K562 (cell line): Measurements from ENCODE around the gene MYL5. TPM values are rescaled to one million over a fixed set of nuclear protein-coding genes. Genes with fewer than 3 reads are reported as not detected.
"Not testable (repeated sequence)": the region's sequence is repeated elsewhere in the genome, so short reads cannot be mapped to it uniquely, and the experiment has no call there.

Source experiments
- ATAC-seq: fragments of 200-7000 bp; cut with Tn5 transposase; 3 replicates; pipeline ENCODE4 v1.9.1; 2020; ENCODE audit warnings: moderate library complexity
- BruUV-seq: library from RNA; stranded (reverse); fragments of 400-500 nt; replicated peaks from 2 replicates; lab custom pipeline; 2021; lab: Mats Ljungman, UMichigan
- CTCF ChIA-PET: fragments of 300-600 bp; formaldehyde crosslinking; extraction: SDS; loops from one replicate; lab custom pipeline; 2021; ENCODE audit warnings: low intra/inter-chr PET ratio; lab: Yijun Ruan, JAX
- POLR2A ChIA-PET: fragments of 300-600, 350-650 bp; sonication (Branson Sonifier 250); formaldehyde crosslinking; extraction: SDS; loops from one replicate; lab custom pipeline; 2021; ENCODE audit warnings: antibody characterized with exemption, inconsistent platforms; lab: Yijun Ruan, JAX
- DNase-seq, 4 experiments: peaks; one replicate each; pipeline versions ENCODE4 v3.0.0 to v3.0.0-alpha.2; 2011 to 2018; ENCODE audit warnings: low spot score in 3 of 4, mixed read lengths in 3 of 4; ENCODE audit errors: extremely low read depth in 1 of 4
- FAIRE-seq: peaks from 2 replicates; lab custom pipeline; 2011; peaks lifted over from hg19 to GRCh38; lab: Jason Lieb, UNC
- H2AFZ ChIP-seq: 2 replicates; pipeline ENCODE4 v1.6.0; 2011; ENCODE audit warnings: low read depth, low read length, control low read depth, inconsistent platforms
- H3K27ac ChIP-seq: fragments of 200-600 bp; 3 replicates; pipeline ENCODE4 v1.8.0; 2011; ENCODE audit warnings: low read depth, mild to moderate bottlenecking, control low read depth, inconsistent platforms, low read length, moderate library complexity, mixed read lengths; ENCODE audit errors: extremely low read depth
- H3K27me3 ChIP-seq, 2 experiments: fragments of 300-600 bp in 1 of 2; 2 replicates in 1 of 2; 3 replicates in 1 of 2; pipeline versions ENCODE4 v1.6.0 to v1.8.0; 2011; ENCODE audit warnings: inconsistent platforms in 2 of 2, low read length in 2 of 2, mild to moderate bottlenecking in 1 of 2, mixed read lengths in 1 of 2, moderate library complexity in 1 of 2; ENCODE audit not compliant: control insufficient read depth in 2 of 2, insufficient read depth in 2 of 2
- H3K36me3 ChIP-seq: fragments of 300-600 bp; 3 replicates; pipeline ENCODE4 v1.8.0; 2011; ENCODE audit warnings: mild to moderate bottlenecking, low read length, inconsistent platforms; ENCODE audit not compliant: control insufficient read depth, insufficient read depth
- H3K4me1 ChIP-seq, 2 experiments: fragments of 200-600 bp in 1 of 2; replicated peaks in 1 of 2; 2 replicates in 1 of 2; 3 replicates in 1 of 2; pipeline versions ENCODE4 v1.5.1 to v1.8.0; 2011; ENCODE audit warnings: inconsistent platforms in 2 of 2, low read length in 2 of 2, mild to moderate bottlenecking in 1 of 2, mixed read lengths in 1 of 2, moderate library complexity in 1 of 2; ENCODE audit not compliant: control insufficient read depth in 2 of 2, insufficient read depth in 2 of 2
- H3K4me2 ChIP-seq: 2 replicates; pipeline ENCODE4 v1.6.1; 2011; ENCODE audit warnings: low read length, control low read depth, inconsistent platforms, mixed read lengths; ENCODE audit not compliant: insufficient read depth
- H3K4me3 ChIP-seq: fragments of 200-600 bp; sonication (generic), shearing (Covaris generic); 2 replicates; pipeline ENCODE4 v1.5.1; 2016; ENCODE audit warnings: control low read depth, inconsistent platforms
- H3K79me2 ChIP-seq: fragments of 200-600 bp; 3 replicates; pipeline ENCODE4 v1.8.0; 2011; ENCODE audit warnings: low read length, inconsistent platforms; ENCODE audit not compliant: control insufficient read depth, insufficient read depth
- H3K9ac ChIP-seq, 2 experiments: 2 replicates each; pipeline versions ENCODE4 v1.6.0 to v1.6.1; 2011; ENCODE audit warnings: low read depth in 2 of 2, low read length in 2 of 2, control low read depth in 1 of 2, inconsistent platforms in 1 of 2, mild to moderate bottlenecking in 1 of 2, mixed read lengths in 1 of 2; ENCODE audit not compliant: insufficient read depth in 1 of 2
- H3K9me1 ChIP-seq: one replicate; pipeline ENCODE4 v1.6.0; 2011; ENCODE audit warnings: inconsistent platforms, mild to moderate bottlenecking, low read length, moderate library complexity; ENCODE audit not compliant: control insufficient read depth, insufficient read depth
- H3K9me3 ChIP-seq: replicated peaks from 2 replicates; pipeline ENCODE4 v1.5.1; 2011; ENCODE audit warnings: low read depth, low read length, inconsistent platforms; ENCODE audit not compliant: control insufficient read depth, insufficient read depth
- H4K20me1 ChIP-seq: replicated peaks from 2 replicates; pipeline ENCODE4 v1.6.1; 2011; ENCODE audit warnings: low read length, inconsistent platforms, mixed read lengths; ENCODE audit not compliant: control insufficient read depth, insufficient read depth
- FOXO4 ChIP-seq: fragments of 450-650 bp; formaldehyde crosslinking; IDR thresholded peaks from 2 replicates; pipeline ENCODE4 v1.4.0; 2020; ENCODE audit warnings: mild to moderate bottlenecking, moderate library complexity
- WGBS: fragments of 100-300 bp; shearing (Covaris generic); methylation state at CpG from one replicate; pipeline ENCODE4 v1.1.6; 2016; ENCODE audit warnings: low coverage, mixed read lengths; ENCODE audit not compliant: insufficient coverage; ENCODE audit errors: missing lambda C conversion rate; 5-methylcytosine and 5-hydroxymethylcytosine counted together
- in situ Hi-C: fragments of 300-500 bp; cut with MboI; formaldehyde crosslinking; loops from 4 replicates; pipeline ENCODE4 v1.15.0; 2018; ENCODE audit warnings: inconsistent platforms, mixed read lengths
- intact Hi-C: fragments of 100-400 bp; cut with micrococcal nuclease; formaldehyde crosslinking; loops from 2 replicates; pipeline ENCODE4 v1.14.2; 2022
- polyA plus RNA-seq, 8 experiments: library from polyadenylated mRNA; depleted of rRNA in 4 of 8; stranded (reverse) in 5 of 8; unstranded in 3 of 8; fragments of >200 nt; fragmentation: Nextera tagmentation in 2 of 8; fragmentation: Illumina TruSeq in 1 of 8; extraction: Ambion mirVana in 2 of 8; extraction: Trizol in 1 of 8; gene quantifications; 2 replicates each; pipeline versions ENCODE4 v1.2.1 to v1.2.3, GENCODE V29; 2011 to 2014; ENCODE audit warnings: inconsistent platforms in 1 of 8, missing spikeins in 1 of 8
- total RNA-seq, 7 experiments: library from RNA; depleted of rRNA in 6 of 7; stranded (reverse); fragments of >200 nt in 6 of 7; fragmentation: Illumina TruSeq in 2 of 7; extraction: Trizol in 2 of 7; gene quantifications; 2 replicates each; pipeline versions ENCODE4 v1.2.1 to v1.2.3, GENCODE V29; 2011 to 2021; ENCODE audit warnings: low replicate concordance in 1 of 7

MYL5 gene
- total and polyA plus RNA-seq, 9 of the 15 experiments (the other 6 are each of a cell fraction or from before 2014, with no cell fraction given) = 1.4 to 10.0 (median 4.1) TPM

GRCh38 chr4:634599-634985 lies 39.8 kb upstream of the MYL5 start:
- no peak for FAIRE-seq
- no peaks in the 10 kb centered on the region for H3K79me2 ChIP-seq
- peaks cover 0 to 17% of the 10 kb centered on the region in 2 experiments; a peak in 1 of 5 replicates for H3K4me1 ChIP-seq
- H3K27me3 ChIP-seq = peaks cover 23 to 61% of the 10 kb centered on the region in 2 experiments
- no peak overlapping the region for H2AFZ ChIP-seq
- no peak for TF ChIP-seq FOXO4 (CRISPR knock-in tag)
- no peak overlapping the region for H3K4me3 ChIP-seq
- no peak overlapping the region for H3K4me2 ChIP-seq
- H4K20me1 ChIP-seq = no peaks in the 10 kb centered on the region
- H3K36me3 ChIP-seq = no peaks in the 10 kb centered on the region
- in situ Hi-C loops (no loop called here), intact Hi-C loops (no loop called here)
- 1% methylated on average over 21 of the region's 23 CpGs for WGBS
- no peaks in the 10 kb centered on the region; the same call in 1 of the 2 replicates for H3K9me3 ChIP-seq
- H3K27ac ChIP-seq = no peak overlapping the region
- no peak; the same call in 2 of the 3 replicates for ATAC-seq
- H3K9me1 ChIP-seq = no peaks in the 10 kb centered on the region
- ChIA-PET POLR2A (no interaction called here), CTCF (no interaction called here)
- BruUV-seq = no TSS peak
- no peak for DNase-seq
- no peak overlapping the region for H3K9ac ChIP-seq

GRCh38 chr4:635066-635835 lies 39.1 kb upstream of the MYL5 start:
- 3% methylated on average over 23 of the region's 46 CpGs for WGBS
- H3K36me3 ChIP-seq, H3K4me2 ChIP-seq, DNase-seq, H3K9me1 ChIP-seq, H3K9me3 ChIP-seq, in situ Hi-C loops, H4K20me1 ChIP-seq, CTCF ChIA-PET, H2AFZ ChIP-seq, BruUV-seq, ATAC-seq, intact Hi-C loops, H3K79me2 ChIP-seq, H3K9ac ChIP-seq, POLR2A ChIA-PET, FAIRE-seq, H3K27ac ChIP-seq, H3K4me3 ChIP-seq: not testable (repeated sequence)
- H3K27me3 ChIP-seq = peaks cover 23 to 54% of the 10 kb centered on the region in 2 experiments
- peaks cover 0 to 17% of the 10 kb centered on the region in 2 experiments; a peak in 1 of 5 replicates for H3K4me1 ChIP-seq
